Esophagus squamous epithelium (tissue), 5 donors: ENCODE measurements around the gene NRP2. TPM values are rescaled to one million over a fixed set of nuclear protein-coding genes. Genes with fewer than 3 reads are reported as not detected.

Experiments used
- DNase-seq: peaks from one replicate; lab custom pipeline; 2025; lab: John Stamatoyannopoulos, UW
- H3K27ac ChIP-seq, 4 donors: fragments of 200-600 bp; sonication (generic); one replicate each; pipeline ENCODE4 v1.5.1; 2016 to 2019; ENCODE audit warnings: mild to moderate bottlenecking in 1 of 4
- H3K27me3 ChIP-seq, 4 donors: fragments of 200-600 bp; sonication (generic); 1 replicate in 3 of 4; 2 replicates in 1 of 4; pipeline versions ENCODE4 v1.5.1 to v1.6.0; 2017 to 2021; ENCODE audit warnings: antibody characterized with exemption in 1 of 4
- H3K36me3 ChIP-seq, 3 donors: fragments of 200-600 bp; sonication (generic); one replicate each; pipeline ENCODE4 v1.5.1; 2016 to 2019
- H3K4me1 ChIP-seq, 3 donors: fragments of 200-600 bp; sonication (generic); one replicate each; pipeline ENCODE4 v1.5.1; 2017 to 2019
- H3K4me3 ChIP-seq, 4 donors: fragments of 200-600 bp; sonication (generic); 1 replicate in 3 of 4; 2 replicates in 1 of 4; pipeline ENCODE4 v1.5.1; 2016 to 2019; ENCODE audit warnings: mild to moderate bottlenecking in 2 of 4, moderate library complexity in 1 of 4
- H3K9me3 ChIP-seq, 3 donors: fragments of 200-600 bp; sonication (generic); one replicate each; pipeline ENCODE4 v1.5.1; 2016 to 2019
- CTCF ChIP-seq, 6 experiments: fragments of 450-650 bp in 4 of 6; fragments of 200-600 bp in 2 of 6; sonication (generic) in 2 of 6; IDR thresholded peaks; one replicate each; pipeline ENCODE4 v1.5.1; 2016 to 2019; ENCODE audit warnings: antibody characterized with exemption in 6 of 6, mild to moderate bottlenecking in 4 of 6, moderate library complexity in 4 of 6
- POLR2A ChIP-seq, 4 donors: fragments of 450-650 bp; IDR thresholded peaks; one replicate each; pipeline ENCODE4 v1.6.1; 2017; ENCODE audit warnings: antibody characterized with exemption in 4 of 4, mild to moderate bottlenecking in 4 of 4, moderate library complexity in 3 of 4
- WGBS, 2 donors: methylation state at CpG; one replicate each; pipeline ENCODE4 v1.1.5; 2018; 5-methylcytosine and 5-hydroxymethylcytosine counted together
- intact Hi-C: fragments of 100-400 bp; cut with DNase I; formaldehyde crosslinking; loops from one replicate; pipeline ENCODE4 v1.15.0; 2022
- total RNA-seq, 4 donors: library from RNA; depleted of rRNA; stranded (reverse); fragments of >200 nt; gene quantifications; one replicate each; pipeline ENCODE4 v1.1.0, GENCODE V29; 2016
- donor health status: DM: yes; HTN: yes; CAD: no.

Gene NRP2
- total RNA-seq, 4 donors from 2014 or later: 7.1 to 58.6 (median 21.4) TPM

- no peak for DNase-seq
- no peak overlapping the region for H3K4me3 ChIP-seq
- H3K27me3 ChIP-seq: no peaks in the 10 kb centered on the region
- WGBS, 2 donors: 75 to 86% methylated on average over 5 to 6 of the region's 9 CpGs
- peaks cover 0 to 40% (median 0%) of the 10 kb centered on the region in 3 donors for H3K36me3 ChIP-seq
- H3K9me3 ChIP-seq: no peaks in the 10 kb centered on the region
- peak overlapping the region; percentile 24 to 84 (median 70) for H3K27ac ChIP-seq
- TF ChIP-seq POLR2A (IDR thresholded peaks at IDR 0.05): no peak
- no peak for TF ChIP-seq CTCF (IDR thresholded peaks at IDR 0.05)
- intact Hi-C loops: no loop called here
- H3K4me1 ChIP-seq: peaks cover 0 to 44% (median 15%) of the 10 kb centered on the region in 3 donors
Measured at GRCh38 chr2:205733082-205733481, 50.8 kb downstream of the NRP2 start.

- Histone ChIP-seq H3K9me3 (no peaks in the 10 kb centered on the region), H3K27me3 (no peaks in the 10 kb centered on the region), H3K36me3 (peaks cover 0 to 34% (median 0%) of the 10 kb centered on the region in 3 donors), H3K4me1 (peaks cover 0 to 44% (median 15%) of the 10 kb centered on the region in 3 donors), H3K4me3 (peak overlapping the region in 1 of 4 donors; percentile 21), H3K27ac (peak overlapping the region in 3 of 4 donors; percentile 61 to 84 (median 80))
- TF ChIP-seq CTCF (IDR thresholded peaks at IDR 0.05): no peak
- no peak for TF ChIP-seq POLR2A (IDR thresholded peaks at IDR 0.05)
- no peak for DNase-seq
- intact Hi-C loops: no loop called here
- 77 to 83% methylated on average over 11 to 14 of the region's 14 CpGs for WGBS, 2 donors
Measured at GRCh38 chr2:205733648-205734047, 51.3 kb downstream of the NRP2 start.

- no peak for DNase-seq
- Histone ChIP-seq H3K27ac (peak overlapping the region in 3 of 4 donors; percentile 61 to 80 (median 70)), H3K27me3 (no peaks in the 10 kb centered on the region), H3K36me3 (peaks cover 0 to 30% (median 0%) of the 10 kb centered on the region in 3 donors), H3K9me3 (no peaks in the 10 kb centered on the region), H3K4me3 (no peak overlapping the region), H3K4me1 (peaks cover 0 to 44% (median 15%) of the 10 kb centered on the region in 3 donors)
- 44 to 72% methylated on average over 4 to 6 of the region's 6 CpGs for WGBS, 2 donors
- no peak for TF ChIP-seq CTCF (IDR thresholded peaks at IDR 0.05)
- TF ChIP-seq POLR2A (IDR thresholded peaks at IDR 0.05): no peak
- intact Hi-C loops: no loop called here
Measured at GRCh38 chr2:205734436-205735037, 52.2 kb downstream of the NRP2 start.

GRCh38 chr2:205738117-205738968, 56.0 kb downstream of the NRP2 start:
- intact Hi-C loops: no loop called here
- DNase-seq: no peak
- Histone ChIP-seq H3K27ac (peak overlapping the region in 3 of 4 donors; percentile 6 to 12 (median 7)), H3K4me1 (peaks cover 0 to 20% (median 2%) of the 10 kb centered on the region in 3 donors), H3K9me3 (no peaks in the 10 kb centered on the region), H3K27me3 (no peaks in the 10 kb centered on the region), H3K4me3 (no peak overlapping the region), H3K36me3 (peaks cover 0 to 44% (median 17%) of the 10 kb centered on the region in 3 donors)
- TF ChIP-seq POLR2A (IDR thresholded peaks at IDR 0.05) (no peak), CTCF (IDR thresholded peaks at IDR 0.05) (no peak)
- 78 to 87% methylated on average over 14 to 15 of the region's 15 CpGs for WGBS, 2 donors

GRCh38 chr2:205739620-205740019, 57.3 kb downstream of the NRP2 start:
- H3K4me3 ChIP-seq: no peak overlapping the region
- DNase-seq: no peak
- intact Hi-C loops: loop anchor here (10.0 kb wide), 1 partner anchor 55 kb away; the partner anchor contains the start of gene NRP2
- WGBS, 2 donors: 86 to 92% methylated on average over 1 of the region's 1 CpG
- H3K4me1 ChIP-seq: peaks cover 0 to 10% (median 2%) of the 10 kb centered on the region in 3 donors
- no peaks in the 10 kb centered on the region for H3K27me3 ChIP-seq
- TF ChIP-seq CTCF (IDR thresholded peaks at IDR 0.05) (no peak), POLR2A (IDR thresholded peaks at IDR 0.05) (no peak)
- H3K27ac ChIP-seq: no peak overlapping the region
- peaks cover 0 to 57% (median 27%) of the 10 kb centered on the region in 3 donors for H3K36me3 ChIP-seq
- no peaks in the 10 kb centered on the region for H3K9me3 ChIP-seq
